ENCODE results near the gene SLC25A11. TPM values are rescaled to one million over a fixed set of nuclear protein-coding genes. Genes with fewer than 3 reads are reported as not detected.

The SLC25A11 gene
- total and polyA plus RNA-seq, 8 donors = 38.4 to 70.5 (median 47.6) TPM

- H3K9me3 ChIP-seq = no peaks in the 10 kb centered on the region
- H3K36me3 ChIP-seq = peaks cover 0 to 8% of the 10 kb centered on the region in 2 donors
- H3K27me3 ChIP-seq = peaks cover 0 to 21% of the 10 kb centered on the region in 2 donors
- H3K27ac ChIP-seq = peak overlapping the region; percentile 80 to 85
- peaks cover 11 to 48% of the 10 kb centered on the region in 2 donors for H3K4me1 ChIP-seq
- ATAC-seq = peak; percentile 69
- peak overlapping the region in 1 of 2 donors; percentile 54 for H3K4me3 ChIP-seq
- peak in 3 of 4 donors; percentile 39 to 94 (median 92) for DNase-seq
- no peak for TF ChIP-seq CTCF (IDR thresholded peaks at IDR 0.05)
- intact Hi-C loops (cut with DNase I) = loop anchor here in 1 of 2 donors (10.0 kb wide), 1 partner anchor 73 kb away; no protein-coding TSS in a partner anchor
Observed at GRCh38 chr17:4901648-4902344, 38.0 kb downstream of the SLC25A11 start.

GRCh38 chr17:4901108-4901647 is 38.7 kb downstream of the SLC25A11 start:
- Histone ChIP-seq H3K36me3 (peaks cover 0 to 14% of the 10 kb centered on the region in 2 donors), H3K4me3 (peak overlapping the region; percentile 42 to 54), H3K4me1 (peaks cover 11 to 48% of the 10 kb centered on the region in 2 donors), H3K9me3 (no peaks in the 10 kb centered on the region), H3K27me3 (peaks cover 0 to 21% of the 10 kb centered on the region in 2 donors), H3K27ac (peak overlapping the region; percentile 60 to 80)
- ATAC-seq = no peak
- peak in 1 of 4 donors; percentile 86 for DNase-seq
- TF ChIP-seq CTCF (IDR thresholded peaks at IDR 0.05) = no peak
- intact Hi-C loops (cut with DNase I) = loop anchor here in 1 of 2 donors (10.0 kb wide), 1 partner anchor 74 kb away; no protein-coding TSS in a partner anchor

DNA sequence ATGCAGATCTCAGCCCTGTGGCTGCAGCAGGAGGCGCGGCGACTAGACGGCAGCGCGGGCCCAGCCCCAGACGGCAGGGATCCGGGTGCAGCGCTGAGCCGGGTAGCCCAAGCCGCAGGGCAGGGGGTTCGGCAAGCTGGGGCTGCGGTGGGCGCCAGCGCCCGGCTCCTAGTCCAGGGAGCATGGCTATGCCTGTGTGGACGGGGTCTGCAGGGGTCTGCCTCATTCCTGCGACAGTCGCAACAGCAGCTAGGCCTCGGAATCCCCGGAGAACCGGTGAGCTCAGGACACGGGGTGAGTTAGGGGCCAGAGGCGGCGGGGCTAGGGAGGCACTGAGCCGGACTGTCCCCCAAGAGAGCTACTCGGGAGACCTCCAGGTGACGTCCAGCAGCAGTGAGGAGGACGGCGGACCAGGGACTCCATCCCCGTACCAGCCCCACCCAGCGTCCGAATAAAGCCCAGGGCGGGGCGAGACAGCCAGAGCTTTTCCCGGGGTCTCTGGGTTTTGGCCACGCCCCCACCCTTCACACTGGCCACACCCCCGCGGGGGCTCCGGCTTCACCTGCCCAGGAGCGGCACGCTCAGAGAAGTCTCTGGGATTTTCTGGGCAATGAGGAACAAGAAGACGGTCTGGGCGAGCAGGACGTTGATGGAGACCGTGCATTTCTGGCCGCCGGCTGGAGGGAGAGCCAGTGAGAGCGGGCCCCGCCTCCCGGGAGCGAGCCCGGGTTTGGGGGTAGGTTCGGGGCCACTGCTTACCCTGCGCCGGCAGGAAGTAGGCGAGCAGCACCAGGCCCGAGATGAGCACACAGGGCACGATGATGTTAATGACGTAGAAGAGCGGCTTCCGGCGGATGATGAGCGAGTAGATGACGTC is 39.4 kb downstream of the SLC25A11 start:
- peaks cover 0 to 21% of the 10 kb centered on the region in 2 donors for H3K27me3 ChIP-seq
- ATAC-seq (peak; percentile 4), DNase-seq (peak in 3 of 4 donors; percentile 55 to 84 (median 67))
- H3K4me3 ChIP-seq = peak overlapping the region; percentile 42 to 54
- H3K9me3 ChIP-seq = no peaks in the 10 kb centered on the region
- intact Hi-C loops (cut with DNase I) = loop anchor here in 1 of 2 donors (10.0 kb wide), 1 partner anchor 74 kb away; no protein-coding TSS in a partner anchor
- H3K4me1 ChIP-seq = peaks cover 11 to 48% of the 10 kb centered on the region in 2 donors
- no peak for TF ChIP-seq CTCF (IDR thresholded peaks at IDR 0.05)
- H3K27ac ChIP-seq = peak overlapping the region; percentile 60 to 80
- H3K36me3 ChIP-seq = peaks cover 0 to 21% of the 10 kb centered on the region in 2 donors

DNA sequence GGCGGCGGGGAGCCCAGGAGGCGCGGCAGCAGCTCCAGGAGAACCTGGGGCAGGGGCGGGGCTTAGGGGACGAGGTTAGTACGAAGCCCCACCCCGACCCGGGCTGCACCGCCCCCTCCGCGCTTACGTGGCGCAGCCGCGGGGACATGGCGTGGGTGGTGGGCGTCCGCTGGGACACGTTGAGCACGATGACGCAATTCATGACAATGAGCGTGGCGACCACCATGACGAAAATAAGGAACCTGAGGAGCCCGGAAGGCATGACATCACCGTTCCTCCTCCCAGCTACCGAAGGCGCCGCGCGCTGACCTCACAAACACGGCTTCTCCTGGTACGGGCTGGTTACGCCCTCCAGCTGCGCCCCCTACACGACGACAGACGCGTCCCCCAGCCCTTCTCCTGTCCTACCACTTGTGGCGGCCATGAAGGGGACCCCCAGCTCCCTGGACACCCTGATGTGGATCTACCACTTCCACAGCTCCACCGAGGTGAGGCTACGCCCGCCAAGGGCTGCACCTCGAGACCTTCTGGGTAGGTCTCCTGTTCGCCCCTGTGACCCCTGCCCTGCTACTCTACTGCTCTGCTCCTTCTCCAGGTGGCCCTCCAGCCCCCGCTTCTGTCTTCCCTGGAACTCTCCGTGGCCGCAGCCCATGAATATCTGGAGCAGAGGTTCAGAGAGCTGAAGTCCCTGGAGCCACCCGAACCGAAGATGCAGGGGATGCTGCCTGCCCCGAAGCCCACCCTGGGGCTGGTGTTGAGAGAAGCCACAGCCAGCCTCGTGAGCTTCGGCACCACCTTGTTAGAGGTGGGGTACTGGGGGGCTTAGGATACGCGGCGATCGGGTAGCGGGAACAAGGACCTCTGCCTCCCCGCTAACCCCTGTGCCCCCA is 40.3 kb downstream of the SLC25A11 start, which contains the start of gene C17orf107:
TSS of gene C17orf107 (plus strand) at position 196 of the 890 bp plus-strand sequence. CDS start at position 423, 227 bp downstream.
- no peaks in the 10 kb centered on the region for H3K9me3 ChIP-seq
- H3K4me1 ChIP-seq = peaks cover 11 to 48% of the 10 kb centered on the region in 2 donors
- peak; percentile 72 for ATAC-seq
- H3K27ac ChIP-seq = peak within 1 kb of the TSS; percentile 36 to 60
- TF ChIP-seq CTCF (IDR thresholded peaks at IDR 0.05) = no peak
- peak within 1 kb of the TSS; percentile 42 to 54 for H3K4me3 ChIP-seq
- peak; percentile 55 to 97 (median 88) for DNase-seq
- peaks cover 0 to 21% of the 10 kb centered on the region in 2 donors for H3K27me3 ChIP-seq
- intact Hi-C loops (cut with DNase I) = loop anchor here in 1 of 2 donors (10.0 kb wide), 2 partner anchors 75 to 195 kb away; partner anchors contain the start of gene PELP1
- H3K36me3 ChIP-seq = peaks cover 0 to 30% of the 10 kb centered on the region in 2 donors
